Endothelial cell of umbilical vein (primary cell): Measurements from ENCODE around the gene SCGN.
"Not testable (repeated sequence)": the region's sequence is repeated elsewhere in the genome, so short reads cannot be mapped to it uniquely, and the experiment has no call there.

Experiments used
- EZH2 ChIP-seq: IDR thresholded peaks from 2 replicates; pipeline ENCODE4 v1.6.1; 2012; ENCODE audit warnings: borderline replicate concordance, low read depth, mild to moderate bottlenecking, moderate library complexity, low read length, inconsistent platforms; ENCODE audit not compliant: severe bottlenecking
- JUN ChIP-seq: IDR thresholded peaks from 2 replicates; pipeline ENCODE4 v1.6.1; 2011; ENCODE audit warnings: borderline replicate concordance, low read depth; ENCODE audit not compliant: insufficient read length, insufficient read depth
- POLR2A ChIP-seq: IDR thresholded peaks from 2 replicates; pipeline ENCODE4 v1.6.1; 2012; ENCODE audit warnings: low read depth, mild to moderate bottlenecking, control low read depth, low read length
- POLR2AphosphoS5 ChIP-seq: IDR thresholded peaks from 2 replicates; pipeline ENCODE4 v1.6.1; 2012; ENCODE audit warnings: low read depth, mild to moderate bottlenecking, control low read depth, low read length, moderate library complexity; ENCODE audit not compliant: insufficient read depth
- TF ChIP-seq, protein P1 (sequence below), 2 donors: IDR thresholded peaks; 1 replicate in 1 of 2; 2 replicates in 1 of 2; pipeline ENCODE4 v1.5.1; 2011; ENCODE audit warnings: low read length in 2 of 2, mild to moderate bottlenecking in 2 of 2, moderate library complexity in 2 of 2, control low read depth in 1 of 2, inconsistent platforms in 1 of 2, low read depth in 1 of 2; ENCODE audit not compliant: insufficient read depth in 1 of 2; ENCODE audit errors: extremely low read depth in 1 of 2

DNA sequence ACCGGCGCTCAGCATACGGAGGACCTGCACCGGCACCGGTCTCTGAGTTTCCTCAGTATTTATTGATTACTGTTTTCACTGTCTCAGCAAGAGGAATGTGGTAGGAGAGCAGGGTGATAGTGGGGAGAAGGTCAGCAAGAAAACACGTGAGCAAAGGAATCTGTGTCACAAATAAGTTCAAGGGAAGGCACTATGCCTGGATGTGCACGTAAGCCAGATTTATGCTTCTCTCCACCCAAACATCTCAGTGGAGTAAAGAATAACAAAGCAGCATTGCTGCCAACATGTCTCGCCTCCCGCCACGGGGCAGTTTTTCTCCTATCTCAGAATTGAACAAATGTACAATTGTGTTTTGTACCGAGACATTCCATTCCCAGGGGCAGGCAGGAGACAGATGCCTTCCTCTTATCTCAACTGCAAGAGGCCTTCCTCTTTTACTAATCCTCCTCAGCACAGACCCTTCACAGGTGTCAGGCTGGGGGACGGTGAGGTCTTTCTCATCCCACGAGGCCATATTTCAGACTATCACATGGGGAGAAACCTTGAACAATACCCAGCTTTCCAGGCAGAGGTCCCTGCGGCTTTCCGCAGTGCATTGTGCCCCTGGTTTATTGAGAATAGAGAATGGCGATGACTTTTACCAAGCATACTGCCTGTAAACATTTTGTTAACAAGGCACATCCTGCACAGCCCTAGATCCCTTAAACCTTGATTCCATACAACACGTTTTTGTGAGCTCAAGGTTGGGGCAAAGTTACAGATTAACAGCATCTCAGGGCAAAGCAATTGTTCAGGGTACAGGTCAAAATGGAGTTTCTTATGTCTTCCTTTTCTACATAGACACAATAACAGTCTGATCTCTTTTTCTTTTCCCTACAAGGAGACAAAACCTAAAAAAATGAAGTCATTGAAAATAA, 96.8 kb downstream of the SCGN start:
- TF ChIP-seq, protein P1, sequence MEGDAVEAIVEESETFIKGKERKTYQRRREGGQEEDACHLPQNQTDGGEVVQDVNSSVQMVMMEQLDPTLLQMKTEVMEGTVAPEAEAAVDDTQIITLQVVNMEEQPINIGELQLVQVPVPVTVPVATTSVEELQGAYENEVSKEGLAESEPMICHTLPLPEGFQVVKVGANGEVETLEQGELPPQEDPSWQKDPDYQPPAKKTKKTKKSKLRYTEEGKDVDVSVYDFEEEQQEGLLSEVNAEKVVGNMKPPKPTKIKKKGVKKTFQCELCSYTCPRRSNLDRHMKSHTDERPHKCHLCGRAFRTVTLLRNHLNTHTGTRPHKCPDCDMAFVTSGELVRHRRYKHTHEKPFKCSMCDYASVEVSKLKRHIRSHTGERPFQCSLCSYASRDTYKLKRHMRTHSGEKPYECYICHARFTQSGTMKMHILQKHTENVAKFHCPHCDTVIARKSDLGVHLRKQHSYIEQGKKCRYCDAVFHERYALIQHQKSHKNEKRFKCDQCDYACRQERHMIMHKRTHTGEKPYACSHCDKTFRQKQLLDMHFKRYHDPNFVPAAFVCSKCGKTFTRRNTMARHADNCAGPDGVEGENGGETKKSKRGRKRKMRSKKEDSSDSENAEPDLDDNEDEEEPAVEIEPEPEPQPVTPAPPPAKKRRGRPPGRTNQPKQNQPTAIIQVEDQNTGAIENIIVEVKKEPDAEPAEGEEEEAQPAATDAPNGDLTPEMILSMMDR (IDR thresholded peaks at IDR 0.05; ENCODE audit: extremely low read depth in 1 of 2, insufficient read depth in 1 of 2, low read depth in 1 of 2, low read length in 2 of 2) = not testable (repeated sequence)
- TF ChIP-seq POLR2AphosphoS5, EZH2, JUN, POLR2A: not testable (repeated sequence)
